C1 segment of cervical spinal cord (tissue), 14 donors: Measurements from ENCODE around the gene ADH6.
"Not testable (repeated sequence)": the region's sequence is repeated elsewhere in the genome, so short reads cannot be mapped to it uniquely, and the experiment has no call there.

Experiments
- DNase-seq, 14 donors: peaks; one replicate each; lab custom pipeline; 2025; lab: John Stamatoyannopoulos, UW

The ADH6 gene

DNA sequence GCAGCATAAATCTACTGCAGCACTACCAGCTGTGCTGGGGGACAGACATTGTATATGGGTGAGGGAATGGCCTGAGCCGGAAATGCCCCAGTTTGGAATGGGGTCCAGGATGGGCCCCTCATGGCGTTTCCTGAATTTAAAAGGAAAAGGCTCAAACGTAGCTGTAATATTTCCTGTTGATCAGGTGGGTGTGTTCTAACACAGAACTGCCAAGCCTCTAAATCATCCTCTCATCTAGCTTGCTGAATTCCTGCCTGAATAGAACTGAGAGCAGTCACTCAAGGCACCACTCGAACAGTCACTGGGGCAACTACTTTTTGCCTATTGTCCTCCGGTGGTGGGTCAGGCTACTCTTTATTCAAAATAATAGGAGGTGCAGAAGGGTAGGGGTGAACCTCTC is 28.7 kb downstream of the ADH6 start:
- DNase-seq, result no peak

DNA sequence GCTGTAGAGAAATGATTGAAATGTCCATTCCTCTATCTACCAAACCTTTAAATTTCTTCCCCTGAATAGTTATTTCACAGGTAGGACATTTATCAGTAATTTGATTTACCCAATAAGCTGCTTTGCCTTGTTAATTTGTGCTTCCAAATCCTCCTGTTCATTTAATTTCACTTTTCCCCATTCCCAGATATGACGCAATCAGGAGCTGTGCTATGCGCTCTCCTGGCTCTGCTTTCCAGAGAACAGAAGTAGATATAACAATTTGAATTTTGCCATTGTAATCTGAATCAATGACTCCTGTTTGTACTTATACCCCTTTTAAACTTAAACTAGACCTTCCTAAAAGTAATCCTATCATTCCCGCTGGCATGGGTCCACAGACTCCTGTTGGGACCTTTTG is 29.1 kb downstream of the ADH6 start:
- not testable (repeated sequence) for DNase-seq

DNA sequence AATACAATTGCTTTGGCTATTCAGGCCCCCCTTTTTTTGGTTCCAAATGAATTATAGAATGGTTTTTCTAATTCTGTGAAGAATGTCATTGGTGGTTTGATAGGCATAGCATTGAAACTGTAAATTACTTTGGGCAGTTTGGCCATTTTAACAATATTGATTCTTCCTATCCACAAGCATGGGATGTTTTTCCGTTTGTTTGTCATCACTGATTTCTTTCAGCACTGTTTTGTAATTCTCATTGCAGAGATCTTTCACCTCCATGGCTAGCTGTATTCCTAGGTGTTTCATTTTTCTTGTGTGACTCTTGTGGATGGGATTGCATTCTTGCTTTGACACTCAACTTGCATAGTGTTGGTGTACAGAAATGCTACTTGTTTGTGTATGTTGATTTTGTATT is 33.0 kb downstream of the ADH6 start:
- DNase-seq, result no peak

DNA sequence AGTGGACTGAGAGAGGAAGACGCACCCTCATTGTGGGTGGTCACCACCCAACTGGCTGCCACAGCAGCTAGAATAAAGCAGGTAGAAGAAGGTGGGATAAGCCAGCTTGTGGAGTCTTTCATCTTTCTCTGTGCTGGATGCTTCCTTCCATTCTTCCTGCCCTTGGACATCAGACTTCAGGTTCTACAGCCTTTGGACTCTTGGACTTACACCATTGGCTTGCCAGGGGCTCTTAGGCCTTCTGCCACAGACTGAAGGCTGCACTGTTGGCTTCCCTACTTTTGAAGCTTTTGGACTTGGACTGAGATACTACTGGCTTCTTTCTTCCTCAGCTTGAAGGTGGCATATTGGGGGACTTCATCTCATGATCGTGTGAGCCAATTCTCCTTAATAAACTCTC is 33.5 kb downstream of the ADH6 start:
- no peak for DNase-seq

DNA sequence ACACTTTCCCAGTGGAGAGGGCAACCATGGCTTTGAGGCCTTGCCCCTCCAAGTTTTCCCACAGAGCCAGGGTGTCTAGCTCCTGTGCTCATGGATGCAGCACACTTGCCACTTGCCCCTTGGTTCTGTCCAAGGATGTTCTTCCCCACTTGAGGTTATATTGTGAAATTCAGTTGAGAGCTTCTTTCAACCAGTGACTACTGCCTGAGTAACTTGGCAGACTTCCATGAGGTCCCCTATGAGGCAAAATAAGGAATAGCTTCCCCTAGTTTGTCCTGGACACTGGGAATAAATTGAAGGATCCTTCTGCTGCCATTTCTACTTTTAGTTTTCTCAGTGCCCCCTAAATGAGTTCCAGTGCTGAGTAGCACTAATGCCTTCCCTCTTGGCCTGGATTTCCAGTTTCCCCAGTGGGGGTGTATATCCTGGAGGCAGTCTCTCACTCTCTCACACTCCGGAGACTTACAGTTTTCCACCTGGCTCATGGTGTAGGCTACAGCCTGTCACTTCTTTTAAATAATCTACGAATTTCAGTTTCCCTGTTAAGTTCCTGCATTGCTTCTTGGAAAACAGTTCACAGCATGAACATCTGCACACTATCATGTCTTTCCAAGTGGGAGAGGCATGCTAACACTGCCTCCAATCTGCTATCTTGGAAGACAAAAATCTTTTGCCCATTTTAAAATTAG is 38.5 kb downstream of the ADH6 start:
- DNase-seq, result no peak

DNA sequence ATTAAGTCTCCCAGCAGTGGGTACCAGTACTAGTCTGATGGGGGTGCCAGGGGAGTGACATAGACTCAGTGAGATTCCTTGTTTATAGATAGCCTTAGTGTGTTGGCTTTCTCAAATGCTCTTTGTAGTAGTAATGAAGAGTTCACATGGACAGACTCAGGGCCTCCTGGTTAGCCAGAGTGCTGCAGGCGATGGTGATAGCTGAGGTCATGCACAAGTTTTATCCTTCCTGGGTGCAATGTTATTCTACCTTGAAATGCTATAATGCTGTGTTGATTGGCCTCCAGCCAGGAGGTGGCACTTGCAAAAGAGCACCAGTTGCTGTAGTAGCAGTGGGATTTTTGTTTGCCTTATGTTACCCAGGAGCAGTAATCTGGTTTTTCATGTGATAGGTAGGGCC is 39.4 kb downstream of the ADH6 start:
- no peak for DNase-seq

DNA sequence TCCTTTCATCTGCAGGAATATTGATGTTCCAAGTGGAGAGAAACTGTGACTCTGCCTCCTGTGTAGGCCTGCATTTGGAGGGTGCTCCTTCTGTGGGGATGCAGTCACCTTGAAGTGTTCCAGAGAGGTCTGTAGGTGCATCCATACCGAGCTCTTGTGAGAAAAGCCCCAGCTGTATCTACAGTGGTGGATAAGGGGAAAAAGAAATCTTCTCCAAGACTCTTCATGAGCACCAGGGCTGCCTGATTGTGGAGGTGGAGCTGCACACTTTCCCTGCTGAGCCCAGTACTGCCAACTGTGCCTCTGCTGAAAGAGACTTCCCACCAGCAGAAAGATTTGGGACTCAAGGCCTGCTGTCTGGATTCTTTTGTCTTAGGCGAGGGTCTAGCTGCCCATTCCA is 39.9 kb downstream of the ADH6 start:
- no peak for DNase-seq

DNA sequence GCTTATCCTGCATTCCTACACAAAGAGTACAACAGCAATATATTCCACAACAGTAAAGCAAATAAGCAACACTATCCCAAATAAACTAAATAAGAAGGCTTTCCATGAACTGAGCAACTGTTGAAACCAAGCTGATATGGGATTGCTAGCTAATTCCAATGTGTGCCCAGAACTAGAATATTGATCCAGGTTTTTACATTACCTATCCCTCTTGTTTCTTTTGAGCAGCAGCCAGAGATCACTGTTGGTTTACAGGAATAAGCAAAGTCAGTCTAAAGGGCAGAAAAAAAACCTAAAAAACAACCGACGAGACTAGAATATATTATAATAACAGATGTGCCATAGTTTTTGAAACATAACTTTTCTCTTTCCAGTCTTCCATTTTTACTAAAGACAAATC is 52.5 kb downstream of the ADH6 start:
- no peak for DNase-seq

DNA sequence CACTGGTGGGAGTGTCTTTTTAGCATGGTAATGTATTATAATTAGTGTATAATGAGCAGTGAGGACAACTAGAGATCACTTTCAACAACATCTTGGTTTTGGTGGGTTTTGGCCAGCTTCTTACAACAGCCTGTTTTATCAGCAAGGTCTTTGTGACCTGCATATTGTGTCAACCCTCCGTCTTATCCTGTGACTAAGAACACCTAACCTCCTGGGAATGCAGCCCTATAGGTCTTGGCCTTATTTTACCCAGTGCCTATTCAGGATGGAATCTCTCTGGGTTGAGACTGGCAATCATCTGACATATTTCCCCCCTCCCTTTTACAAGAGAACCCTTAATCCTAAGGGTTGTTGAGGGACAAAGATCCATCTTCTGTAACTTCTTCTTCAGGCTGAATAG is 53.1 kb downstream of the ADH6 start:
- DNase-seq, result no peak

DNA sequence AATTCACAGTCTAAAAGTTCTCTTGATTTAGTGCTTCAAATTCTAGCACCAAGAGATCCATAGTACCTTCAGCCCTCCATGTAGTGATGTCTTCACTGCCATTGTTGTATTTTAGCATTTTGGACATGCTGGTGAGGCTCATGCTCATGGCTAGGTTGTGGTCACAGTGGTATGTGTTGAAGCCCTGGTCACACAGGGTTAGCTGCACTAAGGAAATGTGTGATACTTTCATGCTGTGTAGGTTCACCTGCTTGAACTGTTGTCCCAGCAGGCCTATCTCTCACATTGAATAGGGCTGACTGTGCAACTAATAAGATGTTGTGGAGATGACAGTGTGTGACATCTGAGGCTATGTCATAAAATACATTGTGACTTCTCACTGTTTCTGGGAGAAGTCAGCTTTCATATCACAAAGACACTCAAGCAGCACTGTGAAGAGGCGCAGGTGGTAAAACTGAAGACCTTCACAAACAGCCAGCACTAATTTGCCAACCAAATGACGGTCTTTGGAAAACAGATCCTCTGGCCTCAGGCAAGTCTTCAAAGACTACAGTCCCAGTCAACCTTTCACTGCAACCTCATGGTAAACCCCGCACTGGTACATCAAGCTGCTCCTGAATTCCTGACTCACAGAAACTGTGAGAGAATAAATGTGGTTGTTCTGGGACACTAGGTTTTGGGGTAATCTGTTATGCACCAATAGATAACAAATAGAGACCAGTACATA is 57.5 kb downstream of the ADH6 start:
- DNase-seq, result no peak

DNA sequence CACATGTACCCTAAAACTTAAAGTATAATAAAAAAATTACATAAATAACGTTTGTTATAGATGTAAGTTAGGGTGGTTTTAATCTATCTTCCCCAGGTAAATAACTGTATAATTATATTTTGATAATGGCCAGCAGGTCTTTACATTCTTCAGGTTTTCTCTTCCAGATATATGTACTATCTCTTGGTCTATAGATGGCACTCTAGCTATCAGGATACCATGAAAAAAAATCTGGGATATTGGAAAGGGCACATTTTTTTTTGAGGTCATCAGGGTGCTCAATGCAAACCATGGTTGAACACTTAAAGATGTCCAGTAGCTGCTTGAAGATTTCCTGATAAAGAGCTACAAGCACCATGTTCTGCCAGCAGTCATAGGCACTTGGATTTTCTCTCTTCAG is 59.3 kb downstream of the ADH6 start:
- DNase-seq, result no peak

DNA sequence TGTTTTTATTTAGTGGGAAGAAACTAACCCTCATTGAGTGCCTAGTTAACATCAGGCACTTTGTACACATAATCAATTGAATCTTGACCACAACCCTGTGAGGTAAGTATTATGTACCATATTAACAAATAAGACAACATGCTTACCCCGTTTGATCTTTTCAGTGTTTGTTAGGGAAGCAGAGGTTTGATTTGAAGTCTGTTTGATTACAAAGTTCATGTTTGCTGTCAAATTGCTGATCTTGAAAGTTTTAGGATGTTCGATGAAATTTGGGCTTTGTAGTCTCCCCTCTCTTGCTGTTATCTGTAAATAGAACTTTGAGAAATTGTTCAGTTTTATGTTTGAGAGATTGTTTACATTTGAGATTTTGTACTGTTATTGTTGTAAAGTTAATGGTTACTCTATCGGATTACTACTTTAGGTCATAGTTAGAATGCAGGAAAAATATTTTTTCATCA is 61.5 kb downstream of the ADH6 start:
- no peak for DNase-seq

DNA sequence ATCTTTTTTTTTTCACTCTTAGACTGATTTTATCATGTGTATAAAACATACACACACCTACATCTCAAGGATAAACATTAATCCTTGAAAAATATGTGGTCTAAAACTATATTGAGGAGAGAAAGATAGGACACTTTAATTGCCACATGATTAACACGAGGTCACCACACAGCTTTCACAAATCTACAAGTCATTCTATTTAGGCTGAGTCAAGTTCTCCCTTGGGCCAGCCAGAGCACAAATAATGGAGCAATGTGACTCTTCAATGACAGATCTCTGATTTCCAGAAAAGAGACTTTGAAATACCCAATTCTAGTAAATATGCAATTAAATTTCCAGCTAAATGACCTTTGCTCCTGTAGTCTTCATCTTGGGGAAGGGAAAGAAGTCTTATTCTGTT is 62.1 kb downstream of the ADH6 start:
- no peak for DNase-seq

DNA sequence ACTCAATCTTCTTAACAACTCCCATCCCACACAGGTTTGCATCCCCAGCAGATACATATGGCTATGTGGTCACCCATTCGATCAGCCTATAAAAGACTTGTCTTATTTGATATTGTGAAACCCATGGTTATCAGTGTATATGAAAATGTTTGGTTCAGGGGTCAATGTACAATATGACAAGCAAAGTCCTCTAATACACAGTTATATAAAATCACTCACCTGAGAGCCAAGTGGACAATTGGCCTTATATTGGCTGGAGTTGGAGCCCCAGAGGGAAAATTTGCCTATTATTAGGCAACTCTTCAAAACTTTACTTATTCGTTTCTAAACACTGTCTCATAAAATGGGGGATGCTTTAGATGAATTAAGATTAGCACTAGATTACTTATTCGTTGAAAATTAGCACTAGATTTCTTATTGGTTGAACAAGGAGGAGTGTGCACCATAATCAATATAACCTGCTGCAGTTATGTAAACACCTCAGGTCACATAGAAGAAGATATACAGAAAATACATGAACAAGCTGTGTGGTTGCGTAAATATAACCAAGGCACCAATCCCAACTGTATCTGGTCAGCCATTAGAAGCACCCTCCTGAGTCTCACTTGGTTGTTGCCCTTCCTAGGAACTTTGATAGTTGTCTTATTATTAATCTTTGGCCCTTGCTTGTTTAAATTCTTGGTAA is 64.2 kb downstream of the ADH6 start:
- DNase-seq, result no peak
